Sigmoid colon (tissue), 4 donors: ENCODE data around the gene FN1.
A peak's percentile ranks its signal among the peaks of the same experiment; 100 is the strongest.

Experiments
- CTCF ChIP-seq, 4 experiments: fragments of 450-650 bp in 3 of 4; fragments of 200-600 bp in 1 of 4; IDR thresholded peaks; one replicate each; pipeline ENCODE4 v1.5.1; 2016 to 2019; ENCODE audit warnings: antibody characterized with exemption in 4 of 4, mild to moderate bottlenecking in 3 of 4, moderate library complexity in 2 of 4
- EP300 ChIP-seq, 4 donors: sonication (generic); formaldehyde crosslinking; IDR thresholded peaks; one replicate each; pipeline ENCODE4 v1.6.1; 2017; ENCODE audit warnings: antibody characterized with exemption in 4 of 4
- POLR2A ChIP-seq, 2 donors: fragments of 450-650 bp; IDR thresholded peaks; one replicate each; pipeline ENCODE4 v1.6.1; 2016; ENCODE audit warnings: antibody characterized with exemption in 2 of 2, mild to moderate bottlenecking in 2 of 2, moderate library complexity in 2 of 2
- POLR2AphosphoS5 ChIP-seq, 4 donors: sonication (generic); formaldehyde crosslinking; IDR thresholded peaks; one replicate each; pipeline ENCODE4 v1.6.1; 2017; ENCODE audit warnings: antibody characterized with exemption in 4 of 4

GRCh38 chr2:215356948-215357461 lies 78.9 kb downstream of the FN1 start:
- no peak for TF ChIP-seq POLR2A (IDR thresholded peaks at IDR 0.05)
- peak in 2 of 4 donors; percentile 45 to 50 for TF ChIP-seq POLR2AphosphoS5 (IDR thresholded peaks at IDR 0.05)
- no peak for TF ChIP-seq CTCF (IDR thresholded peaks at IDR 0.05)
- TF ChIP-seq EP300 (IDR thresholded peaks at IDR 0.05), result no peak
